ENCODE results near the gene SFXN3. TPM values are rescaled to one million over a fixed set of nuclear protein-coding genes. Genes with fewer than 3 reads are reported as not detected.

Gene SFXN3
- total and polyA plus RNA-seq, 2 of the 13 experiments (the other 11 are each of a cell fraction or from before 2014, with no cell fraction given): 16.8 to 71.5 TPM

DNA sequence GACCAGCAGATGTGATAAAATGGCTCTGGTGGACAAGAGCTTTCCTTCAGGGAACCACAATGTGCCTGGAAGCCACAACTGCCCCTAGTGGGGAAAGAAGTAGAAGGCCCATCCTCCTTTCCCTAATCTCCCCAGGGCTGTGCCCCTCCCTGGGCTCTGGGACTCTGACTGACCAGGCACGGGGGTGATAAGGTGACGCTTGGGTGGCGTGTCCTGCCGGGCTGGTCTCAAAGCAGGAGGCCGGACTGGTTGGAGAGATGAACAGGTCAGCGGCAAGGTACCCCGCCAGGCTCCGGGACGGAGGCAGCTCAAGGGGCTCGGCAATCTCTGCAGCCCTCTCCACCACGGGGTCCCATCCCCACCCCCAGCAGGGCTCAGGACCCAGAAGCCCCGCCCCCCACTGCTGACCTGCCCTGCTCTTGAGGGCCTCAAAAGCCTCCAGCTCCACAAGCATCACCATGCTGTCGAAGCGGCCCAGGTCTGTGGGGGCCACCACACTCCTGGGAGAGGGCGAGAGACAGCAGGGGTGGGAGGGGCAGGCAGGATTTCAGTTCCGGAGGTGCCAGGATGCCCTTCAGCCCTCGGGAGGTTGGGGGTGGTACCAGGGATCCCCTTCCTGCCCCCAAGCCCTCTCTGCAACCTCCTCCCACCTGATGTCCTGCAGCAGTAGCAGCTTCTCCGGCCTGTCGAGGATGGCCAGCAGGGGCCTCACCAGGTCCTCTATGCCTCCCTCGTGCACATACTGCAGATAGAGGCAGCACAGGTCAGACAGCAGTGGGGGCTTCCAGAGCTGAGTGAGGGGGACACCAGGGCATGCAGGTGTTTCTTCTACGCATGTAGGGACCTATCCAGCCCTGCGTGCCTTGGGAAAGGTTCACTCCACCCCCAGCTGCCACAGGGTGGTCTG is 19.3 kb upstream of the SFXN3 start (continued):
- TF ChIP-seq, protein P1, sequence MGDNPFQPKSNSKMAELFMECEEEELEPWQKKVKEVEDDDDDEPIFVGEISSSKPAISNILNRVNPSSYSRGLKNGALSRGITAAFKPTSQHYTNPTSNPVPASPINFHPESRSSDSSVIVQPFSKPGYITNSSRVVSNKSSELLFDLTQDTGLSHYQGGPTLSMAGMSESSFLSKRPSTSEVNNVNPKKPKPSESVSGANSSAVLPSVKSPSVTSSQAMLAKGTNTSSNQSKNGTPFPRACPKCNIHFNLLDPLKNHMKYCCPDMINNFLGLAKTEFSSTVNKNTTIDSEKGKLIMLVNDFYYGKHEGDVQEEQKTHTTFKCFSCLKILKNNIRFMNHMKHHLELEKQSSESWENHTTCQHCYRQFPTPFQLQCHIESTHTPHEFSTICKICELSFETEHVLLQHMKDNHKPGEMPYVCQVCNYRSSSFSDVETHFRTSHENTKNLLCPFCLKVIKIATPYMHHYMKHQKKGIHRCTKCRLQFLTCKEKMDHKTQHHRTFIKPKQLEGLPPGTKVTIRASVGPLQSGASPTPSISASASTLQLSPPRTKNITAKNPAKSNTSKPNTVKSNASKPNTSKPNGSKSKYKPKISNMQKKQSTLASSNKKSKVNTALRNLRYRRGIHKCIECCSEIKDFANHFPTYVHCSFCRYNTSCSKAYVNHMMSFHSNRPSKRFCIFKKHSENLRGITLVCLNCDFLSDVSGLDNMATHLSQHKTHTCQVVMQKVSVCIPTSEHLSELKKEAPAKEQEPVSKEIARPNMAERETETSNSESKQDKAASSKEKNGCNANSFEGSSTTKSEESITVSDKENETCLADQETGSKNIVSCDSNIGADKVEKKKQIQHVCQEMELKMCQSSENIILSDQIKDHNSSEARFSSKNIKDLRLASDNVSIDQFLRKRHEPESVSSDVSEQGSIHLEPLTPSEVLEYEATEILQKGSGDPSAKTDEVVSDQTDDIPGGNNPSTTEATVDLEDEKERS (CRISPR knock-in tag; IDR thresholded peaks at IDR 0.05): 0 out of 2 replicates have a peak, but pooled peaks have one; percentile 28
- no peak for TF ChIP-seq CREB1 (IDR thresholded peaks at IDR 0.05)
- TF ChIP-seq CREB1 (CRISPR knock-in tag; IDR thresholded peaks at IDR 0.05): no peak
- TF ChIP-seq SRF (IDR thresholded peaks at IDR 0.05; ENCODE audit: low read depth, low read length): no peak
- no peak for TF ChIP-seq HDAC2 (CRISPR knock-in tag; IDR thresholded peaks at IDR 0.05)
- TF ChIP-seq NR2F1 (CRISPR knock-in tag; IDR thresholded peaks at IDR 0.05): no peak
- no peak for TF ChIP-seq JUND (CRISPR knock-in tag; IDR thresholded peaks at IDR 0.05)
- no peak for TF ChIP-seq ZNF570 (CRISPR knock-in tag; IDR thresholded peaks at IDR 0.05; ENCODE audit: borderline replicate concordance)
- no peak for TF ChIP-seq ZBTB20 (CRISPR knock-in tag; IDR thresholded peaks at IDR 0.05; ENCODE audit: borderline replicate concordance, low read depth)
- TF ChIP-seq, protein P2, sequence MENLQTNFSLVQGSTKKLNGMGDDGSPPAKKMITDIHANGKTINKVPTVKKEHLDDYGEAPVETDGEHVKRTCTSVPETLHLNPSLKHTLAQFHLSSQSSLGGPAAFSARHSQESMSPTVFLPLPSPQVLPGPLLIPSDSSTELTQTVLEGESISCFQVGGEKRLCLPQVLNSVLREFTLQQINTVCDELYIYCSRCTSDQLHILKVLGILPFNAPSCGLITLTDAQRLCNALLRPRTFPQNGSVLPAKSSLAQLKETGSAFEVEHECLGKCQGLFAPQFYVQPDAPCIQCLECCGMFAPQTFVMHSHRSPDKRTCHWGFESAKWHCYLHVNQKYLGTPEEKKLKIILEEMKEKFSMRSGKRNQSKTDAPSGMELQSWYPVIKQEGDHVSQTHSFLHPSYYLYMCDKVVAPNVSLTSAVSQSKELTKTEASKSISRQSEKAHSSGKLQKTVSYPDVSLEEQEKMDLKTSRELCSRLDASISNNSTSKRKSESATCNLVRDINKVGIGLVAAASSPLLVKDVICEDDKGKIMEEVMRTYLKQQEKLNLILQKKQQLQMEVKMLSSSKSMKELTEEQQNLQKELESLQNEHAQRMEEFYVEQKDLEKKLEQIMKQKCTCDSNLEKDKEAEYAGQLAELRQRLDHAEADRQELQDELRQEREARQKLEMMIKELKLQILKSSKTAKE (CRISPR knock-in tag; IDR thresholded peaks at IDR 0.05; ENCODE audit: borderline replicate concordance): no peak
- TF ChIP-seq ZBTB8A (CRISPR knock-in tag; IDR thresholded peaks at IDR 0.05; ENCODE audit: borderline replicate concordance, low read depth): no peak
- no peak for TF ChIP-seq ZMYM4 (CRISPR knock-in tag; IDR thresholded peaks at IDR 0.05)
- TF ChIP-seq SNAPC2 (CRISPR knock-in tag; IDR thresholded peaks at IDR 0.05): no peak
- no peak for TF ChIP-seq ATAD3A (CRISPR knock-in tag; IDR thresholded peaks at IDR 0.05)
- no peak for TF ChIP-seq RARA (CRISPR knock-in tag; IDR thresholded peaks at IDR 0.05)
- TF ChIP-seq, protein P3, sequence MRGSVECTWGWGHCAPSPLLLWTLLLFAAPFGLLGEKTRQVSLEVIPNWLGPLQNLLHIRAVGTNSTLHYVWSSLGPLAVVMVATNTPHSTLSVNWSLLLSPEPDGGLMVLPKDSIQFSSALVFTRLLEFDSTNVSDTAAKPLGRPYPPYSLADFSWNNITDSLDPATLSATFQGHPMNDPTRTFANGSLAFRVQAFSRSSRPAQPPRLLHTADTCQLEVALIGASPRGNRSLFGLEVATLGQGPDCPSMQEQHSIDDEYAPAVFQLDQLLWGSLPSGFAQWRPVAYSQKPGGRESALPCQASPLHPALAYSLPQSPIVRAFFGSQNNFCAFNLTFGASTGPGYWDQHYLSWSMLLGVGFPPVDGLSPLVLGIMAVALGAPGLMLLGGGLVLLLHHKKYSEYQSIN (CRISPR knock-in tag; IDR thresholded peaks at IDR 0.05; ENCODE audit: borderline replicate concordance): no peak
- TF ChIP-seq ZNF382 (CRISPR knock-in tag; IDR thresholded peaks at IDR 0.05; ENCODE audit: borderline replicate concordance): no peak
- TF ChIP-seq MED13 (CRISPR knock-in tag; IDR thresholded peaks at IDR 0.05): no peak
- TF ChIP-seq ZNF768 (CRISPR knock-in tag; IDR thresholded peaks at IDR 0.05): peak; percentile 20; the same call in 1 of the 2 replicates
- peak; percentile 14; the same call in 1 of the 2 replicates for TF ChIP-seq SMC3 (IDR thresholded peaks at IDR 0.05; ENCODE audit: low read length)
- no peak for TF ChIP-seq NFE2L1 (CRISPR knock-in tag; IDR thresholded peaks at IDR 0.05; ENCODE audit: borderline replicate concordance)
